Measurements from ENCODE around the gene FMR1.

Gene FMR1

GRCh38 chrX:147916375-147916968 is 4.8 kb downstream of the FMR1 start:
- H3K27ac ChIP-seq, result no peak overlapping the region
- TF ChIP-seq CTCF (IDR thresholded peaks at IDR 0.05), result no peak
- peaks cover 11 to 25% of the 10 kb centered on the region in 2 experiments for H3K4me1 ChIP-seq (ENCODE audit: control insufficient read depth in 1 of 2, insufficient read depth in 1 of 2, low read depth in 1 of 2, low read length in 1 of 2)
- no peaks in the 10 kb centered on the region for H3K27me3 ChIP-seq
- H3K9me3 ChIP-seq, result no peaks in the 10 kb centered on the region
- H3K4me3 ChIP-seq (ENCODE audit: low read depth in 1 of 2, low read length in 1 of 2), result no peak overlapping the region
- H3K36me3 ChIP-seq, result no peaks in the 10 kb centered on the region

- Histone ChIP-seq H3K4me1 (ENCODE audit: control insufficient read depth in 1 of 2, insufficient read depth in 1 of 2, low read depth in 1 of 2, low read length in 1 of 2) (peaks cover 14 to 21% of the 10 kb centered on the region in 2 experiments), H3K27ac (peak overlapping the region; percentile 50), H3K27me3 (no peaks in the 10 kb centered on the region), H3K4me3 (ENCODE audit: low read depth in 1 of 2, low read length in 1 of 2) (no peak overlapping the region), H3K36me3 (no peaks in the 10 kb centered on the region), H3K9me3 (no peaks in the 10 kb centered on the region)
- TF ChIP-seq CTCF (IDR thresholded peaks at IDR 0.05), result no peak
Observed at GRCh38 chrX:147917700-147918695, 6.3 kb downstream of the FMR1 start.

GRCh38 chrX:147920161-147920666 is 8.5 kb downstream of the FMR1 start:
- no peak for TF ChIP-seq CTCF (IDR thresholded peaks at IDR 0.05)
- Histone ChIP-seq H3K27me3 (no peaks in the 10 kb centered on the region), H3K9me3 (no peaks in the 10 kb centered on the region), H3K4me3 (ENCODE audit: low read depth in 1 of 2, low read length in 1 of 2) (no peak overlapping the region), H3K4me1 (ENCODE audit: control insufficient read depth in 1 of 2, insufficient read depth in 1 of 2, low read depth in 1 of 2, low read length in 1 of 2) (peaks cover 9 to 12% of the 10 kb centered on the region in 2 experiments), H3K27ac (no peak overlapping the region), H3K36me3 (no peaks in the 10 kb centered on the region)

GRCh38 chrX:147923605-147924004 is 11.9 kb downstream of the FMR1 start:
- Histone ChIP-seq H3K36me3 (peaks cover 2% of the 10 kb centered on the region), H3K27me3 (no peaks in the 10 kb centered on the region), H3K4me1 (ENCODE audit: control insufficient read depth in 1 of 2, insufficient read depth in 1 of 2, low read depth in 1 of 2, low read length in 1 of 2) (peaks cover 3 to 8% of the 10 kb centered on the region in 2 experiments), H3K4me3 (ENCODE audit: low read depth in 1 of 2, low read length in 1 of 2) (no peak overlapping the region), H3K27ac (no peak overlapping the region), H3K9me3 (no peaks in the 10 kb centered on the region)
- TF ChIP-seq CTCF (IDR thresholded peaks at IDR 0.05), result no peak

GRCh38 chrX:147927256-147927655 is 15.5 kb downstream of the FMR1 start:
- no peak for TF ChIP-seq CTCF (IDR thresholded peaks at IDR 0.05)
- Histone ChIP-seq H3K4me1 (ENCODE audit: control insufficient read depth in 1 of 2, insufficient read depth in 1 of 2, low read depth in 1 of 2, low read length in 1 of 2) (peaks cover 0 to 3% of the 10 kb centered on the region in 2 experiments), H3K9me3 (no peaks in the 10 kb centered on the region), H3K27ac (no peak overlapping the region), H3K4me3 (ENCODE audit: low read depth in 1 of 2, low read length in 1 of 2) (no peak overlapping the region), H3K36me3 (peaks cover 22% of the 10 kb centered on the region), H3K27me3 (no peaks in the 10 kb centered on the region)

Data from neutrophil (primary cell).